GM20000 (cell line): Measurements from ENCODE around the gene ZBTB7B.
A peak's percentile ranks its signal among the peaks of the same experiment; 100 is the strongest.

Experiments
- DNase-seq: peaks from one replicate; pipeline ENCODE4 v3.0.0; 2012; ENCODE audit warnings: low spot score
- CTCF ChIP-seq: IDR thresholded peaks from 2 replicates; pipeline ENCODE4 v1.5.1; 2012; ENCODE audit warnings: mild to moderate bottlenecking, control low read depth; ENCODE audit errors: extremely low read depth, missing control alignments

Gene ZBTB7B

GRCh38 chr1:154998201-154998780, 4.3 kb upstream of the ZBTB7B start:
- peak; percentile 7 for TF ChIP-seq CTCF
- no peak for DNase-seq

- peak; percentile 78 for DNase-seq
- peak; percentile 65 for TF ChIP-seq CTCF
Observed at GRCh38 chr1:154998818-154999570, 3.6 kb upstream of the ZBTB7B start.

- TF ChIP-seq CTCF, result no peak
- DNase-seq, result peak; percentile 82
Observed at GRCh38 chr1:154999571-155000410, 2.8 kb upstream of the ZBTB7B start.

GRCh38 chr1:155000411-155000725, 2.2 kb upstream of the ZBTB7B start:
- DNase-seq, result no peak
- TF ChIP-seq CTCF, result no peak

- TF ChIP-seq CTCF, result no peak
- peak; percentile 90 for DNase-seq
Observed at GRCh38 chr1:155000726-155001424, 1.7 kb upstream of the ZBTB7B start.

- DNase-seq, result no peak
- no peak for TF ChIP-seq CTCF
Observed at GRCh38 chr1:155001425-155001674, 1.3 kb upstream of the ZBTB7B start.
